Lower lobe of right lung (tissue), 2 donors: ENCODE measurements around the gene ZPBP2. TPM values are rescaled to one million over a fixed set of nuclear protein-coding genes. Genes with fewer than 3 reads are reported as not detected.

Experiments used
- ATAC-seq, 2 donors: fragments of 200-7000 bp; cut with Tn5 transposase; one replicate each; pipeline ENCODE4 v1.9.1; 2020 to 2022; ENCODE audit warnings: mild to moderate bottlenecking in 2 of 2, moderate library complexity in 2 of 2
- DNase-seq: peaks from one replicate; pipeline ENCODE4 v3.0.0-alpha.2; 2020
- H3K27ac ChIP-seq: fragments of 200-600 bp; one replicate; pipeline ENCODE4 v1.8.0; 2022
- H3K27me3 ChIP-seq: fragments of 200-600 bp; one replicate; pipeline ENCODE4 v1.8.0; 2022; ENCODE audit warnings: low read depth
- H3K36me3 ChIP-seq: fragments of 200-600 bp; one replicate; pipeline ENCODE4 v1.8.0; 2022; ENCODE audit warnings: mild to moderate bottlenecking
- H3K4me1 ChIP-seq: fragments of 200-600 bp; one replicate; pipeline ENCODE4 v1.8.0; 2022
- H3K4me3 ChIP-seq: fragments of 200-600 bp; one replicate; pipeline ENCODE4 v1.8.0; 2022; ENCODE audit warnings: mild to moderate bottlenecking
- H3K9me3 ChIP-seq: fragments of 200-600 bp; one replicate; pipeline ENCODE4 v1.8.0; 2022
- intact Hi-C: fragments of 100-400 bp; cut with DNase I; formaldehyde crosslinking; loops from one replicate; pipeline ENCODE4 v1.11.0; 2022
- total RNA-seq: library from RNA; stranded (reverse); fragmentation: NEBNext Ultra II Directional; extraction: Animal tissue kit (Norgen Biotek cat#: 25700); gene quantifications from one replicate; pipeline ENCODE4 v1.2.1, GENCODE V29; 2021
- TF ChIP-seq, protein P1 (sequence below): fragments of 200-600 bp; IDR thresholded peaks from one replicate; pipeline ENCODE4 v1.8.0; 2022; ENCODE audit warnings: antibody characterized with exemption, mild to moderate bottlenecking
- donor health status: DM: no; HTN: yes; CAD: no; lungs with severe emphysema.

The ZPBP2 gene
- total RNA-seq, 1 donor from 2014 or later: not detected

DNA sequence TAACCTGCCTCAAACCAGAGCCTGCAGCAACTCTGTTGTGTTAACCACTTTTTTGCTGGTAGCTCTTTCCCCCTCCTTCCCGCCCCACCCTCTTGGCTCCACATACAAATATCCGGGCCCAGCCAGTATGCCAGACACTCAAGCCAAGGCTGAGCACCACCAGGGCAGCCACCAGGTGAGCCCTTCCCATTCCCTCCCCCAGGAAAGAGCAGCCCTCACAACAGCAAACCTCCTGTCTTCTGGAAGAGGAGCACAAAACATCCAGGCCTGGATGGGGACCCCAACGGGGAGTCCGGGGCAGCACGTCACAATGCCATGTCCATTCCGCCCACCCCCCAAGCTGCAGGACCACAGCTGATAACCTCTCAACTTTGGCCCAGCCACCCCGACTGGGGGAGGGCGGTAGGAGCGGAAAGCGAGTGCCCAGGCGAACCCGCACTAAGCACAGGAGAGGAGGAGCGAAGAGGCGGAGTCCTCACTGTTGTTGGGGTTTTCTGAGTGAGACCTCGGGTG, 58.6 kb downstream of the ZPBP2 start:
- peak; percentile 51 to 53 for ATAC-seq

More for the DNA sequence above, 58.6 kb downstream of the ZPBP2 start:
- Histone ChIP-seq H3K36me3 (peaks cover 25% of the 10 kb centered on the region), H3K4me3 (peak overlapping the region; percentile 87), H3K9me3 (no peaks in the 10 kb centered on the region), H3K27ac (peak overlapping the region; percentile 96), H3K27me3 (no peaks in the 10 kb centered on the region), H3K4me1 (peaks cover 54% of the 10 kb centered on the region)
- TF ChIP-seq, protein P1, sequence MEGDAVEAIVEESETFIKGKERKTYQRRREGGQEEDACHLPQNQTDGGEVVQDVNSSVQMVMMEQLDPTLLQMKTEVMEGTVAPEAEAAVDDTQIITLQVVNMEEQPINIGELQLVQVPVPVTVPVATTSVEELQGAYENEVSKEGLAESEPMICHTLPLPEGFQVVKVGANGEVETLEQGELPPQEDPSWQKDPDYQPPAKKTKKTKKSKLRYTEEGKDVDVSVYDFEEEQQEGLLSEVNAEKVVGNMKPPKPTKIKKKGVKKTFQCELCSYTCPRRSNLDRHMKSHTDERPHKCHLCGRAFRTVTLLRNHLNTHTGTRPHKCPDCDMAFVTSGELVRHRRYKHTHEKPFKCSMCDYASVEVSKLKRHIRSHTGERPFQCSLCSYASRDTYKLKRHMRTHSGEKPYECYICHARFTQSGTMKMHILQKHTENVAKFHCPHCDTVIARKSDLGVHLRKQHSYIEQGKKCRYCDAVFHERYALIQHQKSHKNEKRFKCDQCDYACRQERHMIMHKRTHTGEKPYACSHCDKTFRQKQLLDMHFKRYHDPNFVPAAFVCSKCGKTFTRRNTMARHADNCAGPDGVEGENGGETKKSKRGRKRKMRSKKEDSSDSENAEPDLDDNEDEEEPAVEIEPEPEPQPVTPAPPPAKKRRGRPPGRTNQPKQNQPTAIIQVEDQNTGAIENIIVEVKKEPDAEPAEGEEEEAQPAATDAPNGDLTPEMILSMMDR: no peak
- peak; percentile 68 for DNase-seq
- intact Hi-C loops: no loop called here

Other genes with a start within 250 kb of the ZPBP2 start
- gene PPP1R1B, start 241.2 kb upstream of the ZPBP2 start, total RNA-seq: 23.9 TPM
- 76.6 TPM for gene STARD3, start 231.1 kb upstream of the ZPBP2 start, total RNA-seq
- gene TCAP, start 202.9 kb upstream of the ZPBP2 start, total RNA-seq: 3.7 TPM
- gene PNMT, start 199.7 kb upstream of the ZPBP2 start, total RNA-seq: 3.9 TPM
- 20.7 TPM for gene PGAP3, start 180.1 kb upstream of the ZPBP2 start, total RNA-seq
- gene ERBB2, start 168.1 kb upstream of the ZPBP2 start, total RNA-seq: 96.1 TPM
- 46.4 TPM for gene MIEN1, start 137.7 kb upstream of the ZPBP2 start, total RNA-seq
- 34.5 TPM for gene GRB7, start 130.3 kb upstream of the ZPBP2 start, total RNA-seq
- gene IKZF3, start 3.9 kb upstream of the ZPBP2 start, total RNA-seq: 7.1 TPM
- 11.1 TPM for gene GSDMB, start 50.4 kb downstream of the ZPBP2 start, total RNA-seq
- 61.3 TPM for gene ORMDL3, start 59.4 kb downstream of the ZPBP2 start, total RNA-seq
- not detected for gene LRRC3C, start 59.5 kb downstream of the ZPBP2 start, total RNA-seq
- 0.62 TPM for gene GSDMA, start 94.8 kb downstream of the ZPBP2 start, total RNA-seq
- gene PSMD3, start 112.6 kb downstream of the ZPBP2 start, total RNA-seq: 79.3 TPM
- 1.9 TPM for gene CSF3, start 147.2 kb downstream of the ZPBP2 start, total RNA-seq
- gene MED24, start 186.2 kb downstream of the ZPBP2 start, total RNA-seq: 59.6 TPM
- 50.1 TPM for gene THRA, start 194.8 kb downstream of the ZPBP2 start, total RNA-seq
- gene NR1D1, start 232.4 kb downstream of the ZPBP2 start, total RNA-seq: 20.1 TPM